ENCODE measurements around the gene CD86.
"Not testable (repeated sequence)": the region's sequence is repeated elsewhere in the genome, so short reads cannot be mapped to it uniquely, and the experiment has no call there.

Gene CD86, protein sequence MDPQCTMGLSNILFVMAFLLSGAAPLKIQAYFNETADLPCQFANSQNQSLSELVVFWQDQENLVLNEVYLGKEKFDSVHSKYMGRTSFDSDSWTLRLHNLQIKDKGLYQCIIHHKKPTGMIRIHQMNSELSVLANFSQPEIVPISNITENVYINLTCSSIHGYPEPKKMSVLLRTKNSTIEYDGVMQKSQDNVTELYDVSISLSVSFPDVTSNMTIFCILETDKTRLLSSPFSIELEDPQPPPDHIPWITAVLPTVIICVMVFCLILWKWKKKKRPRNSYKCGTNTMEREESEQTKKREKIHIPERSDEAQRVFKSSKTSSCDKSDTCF

DNA sequence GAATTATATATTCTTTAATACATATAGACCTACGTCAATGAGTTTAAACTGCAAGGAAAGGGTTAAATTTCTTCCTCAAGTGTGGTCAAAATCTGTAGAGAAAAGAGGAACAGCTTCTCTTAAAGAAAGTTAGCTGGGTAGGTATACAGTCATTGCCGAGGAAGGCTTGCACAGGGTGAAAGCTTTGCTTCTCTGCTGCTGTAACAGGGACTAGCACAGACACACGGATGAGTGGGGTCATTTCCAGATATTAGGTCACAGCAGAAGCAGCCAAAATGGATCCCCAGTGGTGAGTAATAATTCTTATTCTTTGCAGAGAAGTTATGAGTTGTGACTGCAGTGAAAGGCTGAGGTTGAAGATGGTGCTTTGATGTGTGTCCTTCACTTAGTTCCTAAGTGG is at the start of gene CD86:
CD86 (plus strand) TSS at position 148 of the 400 bp plus-strand sequence; CDS start at position 276, 128 bp downstream.
- DNase-seq (ENCODE audit: low read depth): no peak

DNA sequence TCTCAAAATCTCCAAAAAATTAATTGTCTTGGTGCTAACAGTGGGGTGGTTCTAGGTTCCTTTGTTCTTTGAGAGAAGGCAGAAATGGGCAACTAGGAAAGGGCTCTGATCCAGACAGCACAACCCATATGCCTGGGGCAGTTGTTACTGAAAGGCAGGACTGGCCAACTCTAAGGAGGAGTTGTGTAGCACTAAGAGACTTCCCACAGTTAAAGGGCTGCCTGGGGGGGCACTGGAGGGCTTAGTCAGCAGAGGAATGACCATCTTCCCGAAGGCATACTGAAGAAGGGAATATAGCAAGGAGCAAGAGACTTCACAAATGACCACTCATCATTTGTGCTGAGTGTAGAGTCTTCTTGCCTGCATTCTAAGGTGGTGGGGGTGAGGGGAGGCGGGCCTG is 48.9 kb upstream of the CD86 start:
- DNase-seq (ENCODE audit: low read depth): no peak

DNA sequence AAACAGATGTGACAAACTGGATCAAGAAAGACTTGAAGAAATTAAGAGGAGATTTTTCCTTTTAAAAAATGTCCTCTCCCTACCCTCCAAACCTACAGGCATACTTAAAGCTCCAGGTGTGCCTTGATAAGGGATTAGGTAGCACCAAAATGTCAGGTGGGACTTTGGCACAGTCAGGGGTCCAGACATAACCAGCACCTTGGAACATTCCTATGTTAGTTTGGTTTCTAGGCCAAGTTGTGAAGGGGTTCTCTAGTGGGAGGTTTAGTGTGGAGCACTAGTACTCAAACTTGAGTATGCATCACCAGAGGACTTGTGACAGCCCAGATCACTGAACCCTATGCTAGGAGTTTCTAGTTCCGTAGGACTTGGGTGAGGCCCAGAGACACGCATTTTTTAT is 47.0 kb upstream of the CD86 start:
- no peak for DNase-seq (ENCODE audit: low read depth)

DNA sequence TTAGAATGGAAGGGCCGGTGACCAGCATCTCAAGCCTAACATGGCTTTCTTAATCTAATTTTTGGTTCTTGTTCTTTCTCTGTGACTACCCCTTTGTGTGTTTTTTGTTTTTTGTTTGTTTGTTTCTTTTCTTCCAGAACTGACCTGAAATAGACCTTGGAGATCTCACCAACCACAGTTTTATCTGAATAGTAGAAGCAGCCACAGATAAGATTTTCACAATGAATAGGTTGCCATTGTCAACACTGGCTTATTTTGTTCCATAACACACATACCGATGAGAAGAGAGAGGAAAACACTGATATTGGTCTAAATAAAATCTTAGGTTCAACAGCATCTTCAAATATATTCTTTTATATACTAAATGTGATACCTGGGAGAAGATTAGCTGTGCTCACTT is 44.7 kb upstream of the CD86 start:
- no peak for DNase-seq (ENCODE audit: low read depth)

DNA sequence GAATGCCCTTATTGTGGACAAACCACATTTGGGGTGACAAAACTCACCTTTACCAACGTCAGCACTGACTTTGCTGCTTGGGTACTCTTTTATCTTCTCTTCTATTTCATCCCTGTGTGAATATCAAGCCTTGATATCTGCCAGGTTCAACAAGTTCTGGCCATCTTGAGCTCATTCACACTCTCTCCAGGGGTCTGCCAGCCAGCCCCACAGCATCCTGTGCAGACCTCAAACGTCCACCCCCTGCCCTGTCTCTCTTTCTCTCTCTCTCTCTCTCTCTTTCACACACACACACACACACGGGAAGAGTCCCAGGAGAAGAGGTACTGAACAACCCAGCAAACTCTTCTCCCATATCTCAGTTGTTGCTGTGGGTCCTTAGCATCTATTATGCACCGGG is 43.8 kb upstream of the CD86 start:
- DNase-seq (ENCODE audit: low read depth): no peak

DNA sequence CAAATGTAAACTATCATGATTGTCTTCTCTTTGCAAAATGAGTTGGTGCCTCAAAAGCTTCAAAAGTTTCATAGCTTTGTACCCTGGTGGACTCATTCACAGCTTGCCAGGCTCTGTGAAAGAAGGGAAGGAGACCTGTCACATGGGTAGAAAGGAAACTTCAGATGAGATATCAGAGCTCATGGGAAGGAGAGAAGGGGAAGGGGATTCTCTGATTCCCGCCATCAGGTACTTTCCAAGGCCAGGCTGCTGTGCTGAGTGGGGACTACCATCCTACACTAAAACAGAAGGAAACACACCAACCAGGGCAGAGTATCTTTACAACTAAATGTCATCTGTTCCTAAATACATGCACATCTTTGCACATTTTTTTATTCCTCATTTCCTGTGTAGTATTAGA is 42.3 kb upstream of the CD86 start:
- no peak for DNase-seq (ENCODE audit: low read depth)

DNA sequence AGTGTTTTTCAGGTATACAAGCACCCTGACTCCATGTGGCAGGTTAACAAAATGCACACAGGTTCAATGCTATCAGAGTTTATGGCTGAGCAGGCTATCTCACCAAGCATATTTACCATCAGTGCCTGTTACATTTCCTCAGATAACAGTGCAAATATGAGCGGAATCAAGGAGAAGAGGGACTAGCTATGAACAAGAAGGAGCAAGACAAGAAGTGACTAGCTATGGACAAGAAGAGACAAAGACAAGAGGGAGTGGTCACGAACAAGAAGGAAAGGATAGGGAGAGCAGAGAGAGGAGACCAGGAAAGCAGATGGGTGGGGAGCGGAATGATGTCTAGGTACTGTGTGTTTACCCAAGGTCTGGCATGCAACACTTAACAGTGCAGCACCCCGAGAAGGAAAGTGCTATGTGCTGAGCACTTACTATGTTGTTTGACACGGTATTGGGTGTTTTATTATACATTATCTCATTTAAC is 41.7 kb upstream of the CD86 start:
- no peak for DNase-seq (ENCODE audit: low read depth)

DNA sequence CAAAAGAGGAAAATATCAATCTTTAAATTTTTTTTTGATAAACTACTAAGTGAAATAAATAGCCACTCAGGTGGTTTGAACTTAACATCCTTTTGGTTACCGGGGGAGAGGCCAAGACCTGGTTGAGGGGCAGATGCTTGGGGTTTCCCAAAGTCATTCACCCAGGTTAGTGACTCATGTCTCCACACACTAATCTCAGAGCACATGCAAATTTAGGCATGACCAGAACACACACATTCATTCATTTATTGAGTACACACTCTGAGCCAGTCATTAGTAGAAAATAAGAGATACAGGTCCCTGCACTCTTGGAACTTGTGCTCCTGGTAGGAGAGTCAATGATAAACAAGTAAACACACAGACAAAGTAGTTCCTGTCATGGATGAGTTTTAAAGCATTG is 40.4 kb upstream of the CD86 start:
- DNase-seq (ENCODE audit: low read depth): no peak

DNA sequence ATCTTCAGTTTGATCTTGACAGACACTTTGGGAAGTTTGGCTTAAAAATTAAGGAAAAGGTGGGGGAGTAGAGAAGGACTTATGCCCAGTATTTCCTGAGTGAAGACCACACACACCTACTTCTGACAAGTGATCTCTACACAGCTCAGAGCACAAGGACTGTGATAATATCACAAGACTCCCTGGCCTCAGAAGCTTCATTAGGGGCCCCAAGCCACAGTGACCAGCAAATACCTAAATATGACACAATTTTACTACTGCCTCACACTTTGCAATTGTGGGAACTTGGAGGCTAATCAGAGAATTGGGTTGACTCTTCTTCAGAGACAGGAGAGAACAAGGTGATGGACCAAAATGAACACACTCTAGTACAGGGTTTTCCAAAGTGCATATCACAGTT is 35.7 kb upstream of the CD86 start:
- DNase-seq (ENCODE audit: low read depth): no peak

DNA sequence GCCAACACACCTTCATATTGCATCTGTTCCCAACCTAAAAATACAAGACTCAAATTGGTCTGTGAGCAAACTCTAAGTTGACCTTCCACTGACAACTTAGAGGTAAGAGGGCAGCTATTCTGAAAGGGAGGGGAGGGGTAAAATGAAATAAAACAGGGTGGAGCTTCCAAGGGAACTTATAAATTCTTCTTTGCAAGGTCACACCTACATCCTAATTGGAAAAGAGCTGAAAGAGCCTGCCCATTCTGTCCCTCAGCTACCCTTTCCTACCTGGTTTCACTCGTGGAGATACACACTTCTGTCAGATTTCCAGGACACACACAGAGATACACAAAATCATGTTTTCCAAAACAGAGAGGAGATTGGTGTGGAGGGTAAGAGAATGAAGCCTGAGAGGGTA is 34.1 kb upstream of the CD86 start:
- DNase-seq (ENCODE audit: low read depth): no peak

DNA sequence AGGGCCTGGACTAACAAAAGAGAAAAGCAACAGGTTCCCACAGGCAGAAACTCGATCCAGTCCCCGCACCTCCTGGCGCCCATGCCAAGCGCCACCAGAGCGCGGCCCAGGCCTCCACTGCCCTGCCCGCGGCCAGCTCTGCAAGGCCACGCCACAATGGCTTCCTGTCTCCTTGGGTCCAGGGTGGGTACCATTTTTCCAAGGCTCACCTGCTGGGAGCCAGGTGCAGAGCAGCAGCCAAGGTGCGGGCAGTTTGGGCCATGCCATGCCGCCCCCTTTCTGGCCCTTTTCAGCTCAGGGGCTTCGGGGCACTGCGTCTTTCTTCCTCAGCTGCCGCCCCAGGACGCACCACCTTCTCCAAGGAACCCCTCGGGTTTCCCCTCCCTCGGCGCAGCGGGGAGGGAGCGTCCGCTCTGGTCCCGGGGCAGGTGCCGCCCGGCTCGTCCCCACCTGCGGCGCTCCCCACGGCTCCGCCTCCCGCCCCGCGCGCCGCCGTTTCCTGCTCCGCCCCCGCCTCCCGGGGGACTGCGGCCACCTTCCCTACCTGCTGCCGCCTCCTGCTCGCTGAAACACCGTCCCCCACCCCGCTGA is 33.3 kb upstream of the CD86 start, which contains the start of gene ILDR1:
ILDR1 (minus strand) TSS at position 437 of the 591 bp plus-strand sequence; CDS start at position 267, 170 bp downstream.
- peak; percentile 1 for DNase-seq (ENCODE audit: low read depth)

DNA sequence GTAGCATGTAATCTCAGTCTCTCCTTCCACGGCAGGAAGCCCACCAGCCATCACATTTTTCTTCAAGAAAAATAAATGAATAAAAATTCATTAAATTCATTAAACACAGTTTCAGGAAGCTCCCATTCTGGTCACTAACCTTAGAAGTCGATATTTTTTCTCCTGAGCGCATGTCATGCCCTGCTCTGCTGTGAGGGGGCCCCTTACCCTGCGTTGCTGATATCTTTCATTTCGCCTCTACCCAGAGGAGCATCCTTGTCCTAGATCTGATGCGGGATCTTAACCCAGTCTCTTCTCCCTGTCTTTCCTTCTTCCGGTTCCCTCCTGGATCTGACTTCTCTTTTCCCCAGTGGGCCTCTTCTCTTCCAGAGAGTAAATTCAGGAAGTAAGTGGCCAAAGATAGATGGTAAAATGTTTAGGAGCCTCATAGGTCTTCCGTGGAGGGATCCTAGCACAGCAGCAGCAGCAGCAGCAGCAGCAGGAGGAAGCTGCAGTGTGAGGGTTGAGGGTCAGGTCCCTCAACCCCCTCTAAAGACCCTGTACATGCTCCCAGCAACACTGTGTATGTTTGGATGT is 31.7 kb upstream of the CD86 start:
- DNase-seq (ENCODE audit: low read depth): no peak

DNA sequence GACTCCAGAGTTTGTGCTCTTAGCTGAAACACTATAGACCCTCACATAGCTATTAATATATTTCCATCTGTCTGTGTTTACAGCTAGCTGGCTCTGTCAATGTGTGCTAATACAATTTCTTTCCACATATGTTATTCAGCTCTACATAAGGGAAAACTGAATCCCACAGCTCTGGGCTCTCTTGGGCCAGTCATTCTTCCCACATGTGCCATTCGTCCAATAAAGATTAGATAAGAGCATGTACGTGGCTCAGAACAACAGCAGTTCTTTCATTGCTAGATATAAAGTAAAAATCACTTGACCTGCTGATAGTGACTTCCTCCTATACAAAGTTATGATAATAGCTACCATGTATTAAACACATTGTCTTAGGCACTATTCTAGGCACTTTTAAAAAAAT is 30.4 kb upstream of the CD86 start:
- no peak for DNase-seq (ENCODE audit: low read depth)

DNA sequence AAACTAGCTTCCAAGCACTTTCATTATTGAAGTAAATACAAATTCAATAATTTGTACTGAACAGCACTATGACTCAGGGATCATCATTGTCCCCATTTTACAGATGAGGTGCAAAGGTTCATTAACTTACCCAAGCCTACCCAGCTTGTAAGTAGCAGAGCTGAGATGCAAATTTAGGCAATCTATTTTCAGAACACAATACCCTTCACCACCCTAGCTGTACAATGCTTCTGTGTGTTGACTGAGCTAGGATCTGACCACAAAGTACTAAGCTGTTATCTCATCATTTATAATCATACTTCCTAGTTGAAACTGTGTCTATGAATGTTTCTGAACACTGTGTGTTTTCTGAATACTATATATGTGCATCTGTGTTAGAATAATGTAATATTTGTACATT is 29.9 kb upstream of the CD86 start:
- no peak for DNase-seq (ENCODE audit: low read depth)

DNA sequence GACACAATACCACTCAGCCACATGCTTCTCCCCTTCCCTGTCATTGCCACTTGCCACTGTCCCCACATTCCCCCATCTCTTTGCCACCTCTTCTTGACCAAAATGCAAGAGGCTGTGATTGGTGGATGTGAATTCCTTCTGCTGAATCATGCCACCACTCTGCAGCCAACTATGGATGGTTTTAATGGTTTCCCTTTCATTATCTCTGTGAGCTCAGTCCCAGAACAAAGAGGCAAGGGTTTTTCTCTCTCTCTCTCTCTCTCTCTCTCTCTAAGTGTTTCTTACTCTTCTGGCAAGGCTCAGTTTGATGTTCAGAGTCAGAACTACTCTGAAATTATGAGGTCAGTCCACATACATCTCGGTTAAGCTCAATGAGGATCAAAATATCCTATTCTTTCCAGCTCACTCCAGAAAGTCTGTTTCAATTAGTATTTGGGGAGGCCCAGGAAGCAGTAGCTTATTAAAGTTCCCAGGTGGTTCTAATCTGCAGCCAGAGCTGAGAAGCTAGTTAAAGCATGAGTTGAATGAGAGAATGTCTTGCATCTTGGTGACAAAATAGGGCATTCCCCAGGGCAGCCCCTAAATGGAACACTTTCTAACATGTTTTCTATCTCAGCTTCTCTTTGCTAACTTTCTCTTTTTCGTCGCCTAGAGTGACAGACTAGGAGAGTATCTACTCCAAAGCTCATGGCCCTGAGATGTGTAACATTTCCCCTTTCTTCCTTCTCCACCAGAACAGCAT is 24.6 kb upstream of the CD86 start:
- no peak for DNase-seq (ENCODE audit: low read depth)

DNA sequence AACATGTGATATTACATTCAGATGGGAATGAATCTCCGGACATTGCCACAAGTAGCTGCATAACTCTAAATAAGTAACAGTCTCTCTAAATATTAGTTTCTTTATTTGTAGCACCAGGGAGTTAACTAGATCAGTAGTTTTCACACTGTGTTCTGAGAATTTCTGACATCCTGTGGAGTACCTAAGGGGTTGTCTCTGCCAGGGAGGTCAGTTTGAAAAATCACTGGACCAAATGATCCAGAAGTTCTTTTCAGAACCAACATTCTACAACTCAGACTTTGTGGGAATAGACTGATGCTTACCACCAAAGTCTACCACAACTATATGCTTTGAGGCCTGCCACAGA is 24.1 kb upstream of the CD86 start:
- no peak for DNase-seq (ENCODE audit: low read depth)

DNA sequence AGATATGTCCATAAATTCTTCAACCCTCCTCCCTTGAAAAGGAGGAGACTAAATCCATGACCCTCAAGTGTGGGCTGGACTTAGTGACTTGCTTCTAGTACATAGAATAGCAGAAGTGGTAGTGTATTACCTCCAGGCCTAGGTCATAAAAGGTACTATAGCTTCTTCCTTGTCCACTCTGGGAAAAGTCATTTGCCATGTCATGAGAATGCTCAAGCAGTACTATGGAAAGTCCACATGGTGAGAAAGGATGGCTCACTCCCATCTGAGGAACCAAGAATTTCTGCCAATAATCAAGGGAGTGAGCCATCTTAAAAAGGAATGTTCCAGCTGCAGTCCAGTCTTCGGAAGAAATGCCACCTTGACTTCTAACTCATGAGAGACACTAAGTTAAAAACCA is 22.6 kb upstream of the CD86 start:
- DNase-seq (ENCODE audit: low read depth): no peak

DNA sequence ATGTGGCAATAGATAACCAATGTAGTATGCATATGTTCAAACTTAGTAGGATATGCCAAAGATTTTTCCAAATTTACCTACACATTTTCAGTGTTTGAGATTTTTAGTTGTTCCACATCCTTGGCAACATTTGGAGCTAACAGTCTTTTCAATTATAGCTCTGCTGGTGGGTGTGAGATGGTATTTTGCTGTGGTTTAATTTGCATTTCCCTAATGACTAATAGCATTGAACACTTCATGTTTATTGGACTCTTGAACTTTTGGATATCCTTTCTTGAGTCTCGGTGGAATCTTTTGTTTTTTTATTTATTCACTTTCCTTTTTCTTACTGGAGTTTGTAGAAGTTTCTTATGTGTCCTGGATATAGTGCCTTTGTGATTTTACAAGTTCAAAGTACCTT is 22.1 kb upstream of the CD86 start:
- no peak for DNase-seq (ENCODE audit: low read depth)

DNA sequence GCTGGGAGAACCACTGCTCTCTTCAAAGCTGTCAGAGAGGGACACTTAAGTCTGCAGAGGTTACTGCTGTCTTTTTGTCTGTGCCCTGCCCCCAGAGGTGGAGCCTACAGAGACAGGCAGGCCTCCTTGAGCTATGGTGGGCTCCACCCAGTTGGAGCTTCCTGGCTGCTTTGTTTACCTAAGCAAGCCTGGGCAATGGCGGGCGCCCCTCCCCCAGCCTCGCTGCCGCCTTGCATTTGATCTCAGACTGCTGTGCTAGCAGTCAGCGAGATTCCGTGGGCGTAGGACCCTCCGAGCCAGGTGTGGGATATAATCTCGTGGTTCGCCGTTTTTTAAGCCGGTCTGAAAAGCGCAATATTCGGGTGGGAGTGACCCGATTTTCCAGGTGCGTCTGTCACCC is 7.9 kb upstream of the CD86 start:
- DNase-seq (ENCODE audit: low read depth): not testable (repeated sequence)

DNA sequence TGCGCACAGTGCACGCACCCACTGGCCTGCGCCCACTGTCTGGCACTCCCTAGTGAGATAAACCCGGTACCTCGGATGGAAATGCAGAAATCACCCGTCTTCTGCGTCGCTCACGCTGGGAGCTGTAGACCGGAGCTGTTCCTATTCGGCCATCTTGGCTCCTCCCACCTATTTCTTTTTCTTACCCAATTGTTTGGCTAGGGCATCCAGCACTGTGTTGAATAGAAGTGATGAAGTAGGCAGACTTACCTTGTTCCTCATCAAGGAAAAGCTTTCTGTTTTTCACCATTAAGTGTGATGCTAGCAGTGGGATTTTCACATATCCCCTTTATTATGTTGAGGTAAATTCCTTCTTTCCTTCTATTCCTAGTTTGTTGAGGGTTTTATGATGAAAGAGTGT is 7.4 kb upstream of the CD86 start:
- not testable (repeated sequence) for DNase-seq (ENCODE audit: low read depth)

DNA sequence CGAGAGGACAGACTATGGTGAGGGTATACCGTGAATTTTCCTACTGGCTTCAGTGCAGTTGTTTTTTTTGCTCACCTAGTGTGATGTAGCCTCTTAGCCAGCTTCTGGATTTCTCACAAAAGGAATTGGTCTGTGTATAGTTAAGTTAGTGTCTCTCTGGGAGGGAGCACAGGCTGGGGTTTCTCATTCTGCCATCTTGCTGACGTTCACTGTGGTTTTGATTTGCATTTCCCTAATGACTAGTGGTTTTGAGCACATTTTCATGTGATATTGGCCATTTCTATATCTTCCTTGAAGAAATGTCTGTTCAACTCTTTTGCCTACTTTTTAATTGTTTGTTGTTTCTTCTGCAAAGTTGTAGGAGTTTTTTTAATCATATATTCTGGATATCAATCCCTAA is 2.2 kb upstream of the CD86 start:
- DNase-seq (ENCODE audit: low read depth): no peak

DNA sequence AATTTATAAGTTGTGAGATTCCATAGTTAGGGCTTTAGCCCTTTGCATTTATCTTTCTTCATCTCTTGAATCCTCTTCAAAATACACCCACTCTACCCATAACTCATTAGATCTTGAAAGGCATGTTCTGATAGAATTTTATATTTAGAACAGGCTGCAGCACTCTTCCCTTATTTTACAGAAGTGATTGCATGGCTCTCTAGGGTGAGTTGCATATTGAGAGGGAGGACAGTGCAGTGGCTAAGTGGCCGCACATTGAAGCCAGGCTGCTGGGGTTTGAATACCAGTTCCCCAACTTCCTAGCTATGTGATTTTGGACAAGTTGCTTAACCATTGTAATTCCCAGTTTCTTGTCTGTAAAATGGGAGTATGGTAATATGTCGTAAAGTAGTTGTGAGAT is 2.5 kb downstream of the CD86 start:
- no peak for DNase-seq (ENCODE audit: low read depth)

DNA sequence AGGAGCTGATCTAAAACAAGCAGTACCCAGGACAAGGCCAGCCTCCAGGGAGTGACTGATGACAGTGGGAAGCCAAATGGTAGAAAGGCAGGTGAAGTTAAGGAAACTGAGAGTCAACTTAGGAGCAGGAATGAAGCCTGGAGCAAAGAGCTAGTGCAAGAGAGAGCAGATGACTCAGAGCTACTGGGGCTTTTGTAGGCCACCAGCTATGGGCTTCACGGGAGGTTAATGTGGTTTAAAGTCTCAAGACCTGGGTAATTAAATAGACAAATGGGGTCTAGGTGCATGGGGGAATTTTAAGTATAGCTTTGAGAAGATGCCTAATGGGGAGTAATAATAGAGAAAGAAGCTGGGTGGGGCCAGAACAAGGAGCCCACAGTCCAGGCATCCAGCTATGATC is 3.1 kb downstream of the CD86 start:
- no peak for DNase-seq (ENCODE audit: low read depth)
